Left ventricle myocardium inferior (tissue), 1 donor: ENCODE data around the gene AKT1S1. TPM values are rescaled to one million over a fixed set of nuclear protein-coding genes. Genes with fewer than 3 reads are reported as not detected.

Experiments
- DNase-seq: peaks from one replicate; pipeline ENCODE4 v3.0.0-alpha.2; 2020
- H3K27ac ChIP-seq: fragments of 200-600 bp; replicated peaks from 2 replicates; pipeline ENCODE4 v1.8.0; 2021
- H3K27me3 ChIP-seq: fragments of 200-600 bp; 2 replicates; pipeline ENCODE4 v1.8.0; 2021; ENCODE audit warnings: low read depth
- H3K36me3 ChIP-seq: fragments of 200-600 bp; 2 replicates; pipeline ENCODE4 v1.8.0; 2021
- H3K4me1 ChIP-seq: fragments of 200-600 bp; 2 replicates; pipeline ENCODE4 v1.8.0; 2021
- H3K4me3 ChIP-seq: fragments of 200-600 bp; 2 replicates; pipeline ENCODE4 v1.8.0; 2021; ENCODE audit warnings: mild to moderate bottlenecking, moderate library complexity
- H3K9me3 ChIP-seq: fragments of 200-600 bp; replicated peaks from 2 replicates; pipeline ENCODE4 v1.8.0; 2021
- CTCF ChIP-seq: fragments of 200-600 bp; IDR thresholded peaks from 2 replicates; pipeline ENCODE4 v1.8.0; 2021; ENCODE audit warnings: antibody characterized with exemption, mild to moderate bottlenecking, borderline replicate concordance
- intact Hi-C: fragments of 100-400 bp; cut with micrococcal nuclease; formaldehyde crosslinking; loops from one replicate; pipeline ENCODE4 v1.11.0; 2022
- total RNA-seq: library from RNA; stranded (reverse); fragmentation: NEBNext Ultra II Directional; extraction: Animal tissue kit (Norgen Biotek cat#: 25700); gene quantifications from one replicate; pipeline ENCODE4 v1.2.1, GENCODE V29; 2021
- donor health status: DM: no; HTN: yes; CAD: no; lungs with severe emphysema.

The AKT1S1 gene
- total RNA-seq, 1 donor from 2014 or later = 36.0 TPM

GRCh38 chr19:49852631-49853126 lies 24.5 kb downstream of the AKT1S1 start:
- TF ChIP-seq CTCF = no peak
- intact Hi-C loops = no loop called here
- DNase-seq = no peak
- peaks cover 32% of the 10 kb centered on the region for H3K36me3 ChIP-seq
- no peaks in the 10 kb centered on the region for H3K27me3 ChIP-seq
- H3K9me3 ChIP-seq = peaks cover 5% of the 10 kb centered on the region
- peak overlapping the region; percentile 85 for H3K4me3 ChIP-seq
- H3K27ac ChIP-seq = no peak overlapping the region
- peaks cover 45% of the 10 kb centered on the region for H3K4me1 ChIP-seq

- Histone ChIP-seq H3K9me3 (peaks cover 5% of the 10 kb centered on the region), H3K4me3 (peak overlapping the region; percentile 85), H3K27me3 (no peaks in the 10 kb centered on the region), H3K4me1 (peaks cover 45% of the 10 kb centered on the region), H3K27ac (peak overlapping the region; percentile 99), H3K36me3 (peaks cover 22% of the 10 kb centered on the region)
- DNase-seq = no peak
- intact Hi-C loops = no loop called here
- TF ChIP-seq CTCF = no peak
Measured at GRCh38 chr19:49851456-49852259, 25.5 kb downstream of the AKT1S1 start.

- Histone ChIP-seq H3K4me3 (peak within 1 kb of the TSS; percentile 85), H3K36me3 (peaks cover 15% of the 10 kb centered on the region), H3K9me3 (peaks cover 5% of the 10 kb centered on the region), H3K27me3 (no peaks in the 10 kb centered on the region), H3K4me1 (peaks cover 44% of the 10 kb centered on the region), H3K27ac (peak within 1 kb of the TSS; percentile 99)
- intact Hi-C loops = no loop called here
- peak; percentile 92 for DNase-seq
- no peak for TF ChIP-seq CTCF
Measured at GRCh38 chr19:49850487-49851342, 26.4 kb downstream of the AKT1S1 start, which contains the start of gene PTOV1. PTOV1 (plus strand) TSS chr19:49851159.

GRCh38 chr19:49850221-49850486 lies 27.0 kb downstream of the AKT1S1 start:
- peaks cover 39% of the 10 kb centered on the region for H3K4me1 ChIP-seq
- peaks cover 10% of the 10 kb centered on the region for H3K36me3 ChIP-seq
- DNase-seq = no peak
- TF ChIP-seq CTCF = no peak
- peak overlapping the region; percentile 85 for H3K4me3 ChIP-seq
- H3K27ac ChIP-seq = peak overlapping the region; percentile 99
- H3K9me3 ChIP-seq = peaks cover 5% of the 10 kb centered on the region
- intact Hi-C loops = no loop called here
- H3K27me3 ChIP-seq = no peaks in the 10 kb centered on the region

GRCh38 chr19:49849433-49850220 lies 27.5 kb downstream of the AKT1S1 start:
- intact Hi-C loops = no loop called here
- peaks cover 5% of the 10 kb centered on the region for H3K9me3 ChIP-seq
- peak overlapping the region; percentile 85 for H3K4me3 ChIP-seq
- H3K36me3 ChIP-seq = peaks cover 5% of the 10 kb centered on the region
- H3K4me1 ChIP-seq = peaks cover 38% of the 10 kb centered on the region
- no peak for DNase-seq
- H3K27ac ChIP-seq = peak overlapping the region; percentile 99
- no peaks in the 10 kb centered on the region for H3K27me3 ChIP-seq
- no peak for TF ChIP-seq CTCF
